Thyroid gland (tissue), 4 donors: ENCODE results near the gene ANKLE1.

Experiments used
- POLR2A ChIP-seq, 2 donors: fragments of 450-650 bp; IDR thresholded peaks; one replicate each; pipeline ENCODE4 v1.6.1; 2017; ENCODE audit warnings: antibody characterized with exemption in 2 of 2, mild to moderate bottlenecking in 2 of 2, moderate library complexity in 1 of 2
- TF ChIP-seq, protein P1 (sequence below), 6 experiments: fragments of 200-600 bp in 3 of 6; fragments of 450-650 bp in 3 of 6; sonication (generic) in 3 of 6; IDR thresholded peaks; one replicate each; pipeline ENCODE4 v1.5.1; 2016 to 2019; ENCODE audit warnings: antibody characterized with exemption in 6 of 6, mild to moderate bottlenecking in 2 of 6, inconsistent platforms in 1 of 6, moderate library complexity in 1 of 6

DNA sequence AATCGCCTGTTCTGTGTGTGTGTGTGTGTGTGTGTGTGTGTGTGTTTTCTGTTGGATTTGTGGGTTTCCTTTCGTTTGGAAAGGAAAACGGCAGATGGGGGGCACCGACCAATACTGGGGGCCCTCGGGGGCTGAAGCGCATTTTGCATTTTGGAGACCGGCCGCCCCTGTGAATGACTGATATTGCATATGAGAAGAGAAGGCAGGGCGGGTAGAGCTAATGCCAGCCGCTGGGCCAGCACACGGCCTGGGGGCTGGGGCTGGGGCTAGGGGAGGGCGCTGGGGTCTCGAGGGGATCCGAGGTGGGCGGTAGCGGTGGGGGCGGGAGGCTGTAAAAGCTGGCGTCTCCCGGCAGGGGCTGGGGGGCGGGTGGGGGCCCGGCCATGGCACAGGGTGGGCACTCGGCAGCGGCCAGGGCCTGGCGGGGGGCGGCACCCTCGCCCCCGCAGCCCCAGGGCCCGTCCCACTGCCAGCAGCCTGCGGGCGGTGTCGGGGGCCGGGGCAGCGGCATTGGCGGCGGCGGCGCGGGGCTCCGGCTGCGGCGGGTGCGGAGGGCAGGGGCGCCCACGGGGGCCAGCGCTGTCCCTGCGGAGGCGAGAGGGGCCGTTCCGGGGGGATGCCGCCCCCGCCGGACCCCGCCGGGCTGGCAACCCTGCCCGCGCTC lies 41.7 kb downstream of the ANKLE1 start:
- TF ChIP-seq, protein P1, sequence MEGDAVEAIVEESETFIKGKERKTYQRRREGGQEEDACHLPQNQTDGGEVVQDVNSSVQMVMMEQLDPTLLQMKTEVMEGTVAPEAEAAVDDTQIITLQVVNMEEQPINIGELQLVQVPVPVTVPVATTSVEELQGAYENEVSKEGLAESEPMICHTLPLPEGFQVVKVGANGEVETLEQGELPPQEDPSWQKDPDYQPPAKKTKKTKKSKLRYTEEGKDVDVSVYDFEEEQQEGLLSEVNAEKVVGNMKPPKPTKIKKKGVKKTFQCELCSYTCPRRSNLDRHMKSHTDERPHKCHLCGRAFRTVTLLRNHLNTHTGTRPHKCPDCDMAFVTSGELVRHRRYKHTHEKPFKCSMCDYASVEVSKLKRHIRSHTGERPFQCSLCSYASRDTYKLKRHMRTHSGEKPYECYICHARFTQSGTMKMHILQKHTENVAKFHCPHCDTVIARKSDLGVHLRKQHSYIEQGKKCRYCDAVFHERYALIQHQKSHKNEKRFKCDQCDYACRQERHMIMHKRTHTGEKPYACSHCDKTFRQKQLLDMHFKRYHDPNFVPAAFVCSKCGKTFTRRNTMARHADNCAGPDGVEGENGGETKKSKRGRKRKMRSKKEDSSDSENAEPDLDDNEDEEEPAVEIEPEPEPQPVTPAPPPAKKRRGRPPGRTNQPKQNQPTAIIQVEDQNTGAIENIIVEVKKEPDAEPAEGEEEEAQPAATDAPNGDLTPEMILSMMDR (IDR thresholded peaks at IDR 0.05), result no peak
- no peak for TF ChIP-seq POLR2A (IDR thresholded peaks at IDR 0.05)
